ENCODE results near the gene AKT1. TPM values are rescaled to one million over a fixed set of nuclear protein-coding genes. Genes with fewer than 3 reads are reported as not detected.

The AKT1 gene
- total RNA-seq, 1 donor from 2014 or later: 92.8 TPM

DNA sequence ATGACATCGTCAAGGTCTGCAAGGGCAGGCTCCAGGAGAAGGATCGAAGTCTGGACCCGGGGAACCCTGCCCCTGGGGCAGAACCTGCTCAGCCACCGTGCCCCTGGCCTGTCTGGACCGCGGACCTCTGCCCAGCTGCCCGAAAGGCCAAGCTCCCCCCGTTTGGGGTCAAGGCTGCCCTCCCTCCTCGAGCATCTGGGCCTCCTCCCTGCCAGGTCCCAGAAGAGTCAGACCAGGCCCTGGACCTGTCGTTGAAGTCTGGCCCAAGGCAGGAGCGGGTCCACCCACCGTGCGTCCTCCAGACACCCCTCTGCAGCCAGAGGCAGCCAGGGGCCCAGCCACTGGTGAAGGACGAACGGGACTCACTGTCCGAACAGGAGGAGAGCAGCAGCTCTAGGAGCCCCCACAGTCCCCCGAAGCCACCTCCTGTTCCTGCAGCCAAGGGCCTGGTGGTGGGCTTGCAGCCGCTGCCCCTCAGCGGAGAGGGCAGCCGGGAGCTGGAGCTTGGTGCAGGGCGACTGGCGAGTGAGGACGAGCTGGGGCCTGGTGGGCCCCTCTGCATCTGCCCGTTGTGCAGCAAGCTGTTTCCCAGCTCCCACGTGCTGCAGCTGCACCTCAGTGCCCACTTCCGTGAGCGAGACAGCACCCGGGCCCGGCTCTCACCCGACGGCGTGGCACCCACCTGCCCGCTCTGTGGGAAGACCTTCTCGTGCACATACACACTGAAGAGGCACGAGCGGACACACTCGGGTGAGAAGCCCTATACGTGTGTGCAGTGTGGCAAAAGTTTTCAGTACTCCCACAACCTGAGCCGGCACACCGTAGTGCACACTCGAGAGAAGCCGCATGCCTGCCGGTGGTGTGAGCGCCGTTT is 6.2 kb upstream of the AKT1 start:
- TF ChIP-seq, protein P1, sequence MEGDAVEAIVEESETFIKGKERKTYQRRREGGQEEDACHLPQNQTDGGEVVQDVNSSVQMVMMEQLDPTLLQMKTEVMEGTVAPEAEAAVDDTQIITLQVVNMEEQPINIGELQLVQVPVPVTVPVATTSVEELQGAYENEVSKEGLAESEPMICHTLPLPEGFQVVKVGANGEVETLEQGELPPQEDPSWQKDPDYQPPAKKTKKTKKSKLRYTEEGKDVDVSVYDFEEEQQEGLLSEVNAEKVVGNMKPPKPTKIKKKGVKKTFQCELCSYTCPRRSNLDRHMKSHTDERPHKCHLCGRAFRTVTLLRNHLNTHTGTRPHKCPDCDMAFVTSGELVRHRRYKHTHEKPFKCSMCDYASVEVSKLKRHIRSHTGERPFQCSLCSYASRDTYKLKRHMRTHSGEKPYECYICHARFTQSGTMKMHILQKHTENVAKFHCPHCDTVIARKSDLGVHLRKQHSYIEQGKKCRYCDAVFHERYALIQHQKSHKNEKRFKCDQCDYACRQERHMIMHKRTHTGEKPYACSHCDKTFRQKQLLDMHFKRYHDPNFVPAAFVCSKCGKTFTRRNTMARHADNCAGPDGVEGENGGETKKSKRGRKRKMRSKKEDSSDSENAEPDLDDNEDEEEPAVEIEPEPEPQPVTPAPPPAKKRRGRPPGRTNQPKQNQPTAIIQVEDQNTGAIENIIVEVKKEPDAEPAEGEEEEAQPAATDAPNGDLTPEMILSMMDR (IDR thresholded peaks at IDR 0.05): no peak
- TF ChIP-seq POLR2A (IDR thresholded peaks at IDR 0.05) (no peak), POLR2AphosphoS5 (IDR thresholded peaks at IDR 0.05; ENCODE audit: insufficient read depth in 1 of 2, low read depth in 1 of 2) (no peak)
- H3K9me3 ChIP-seq: no peaks in the 10 kb centered on the region
- H3K4me1 ChIP-seq: peaks cover 33% of the 10 kb centered on the region
- H3K27ac ChIP-seq: peak overlapping the region; percentile 77
- intact Hi-C loops (cut with DNase I): no loop called here
- no peaks in the 10 kb centered on the region for H3K27me3 ChIP-seq
- no peaks in the 10 kb centered on the region for H3K36me3 ChIP-seq
- DNase-seq (ENCODE audit: extremely low spot score in 2 of 2): no peak
- peak overlapping the region; percentile 66 to 77 for H3K4me3 ChIP-seq

DNA sequence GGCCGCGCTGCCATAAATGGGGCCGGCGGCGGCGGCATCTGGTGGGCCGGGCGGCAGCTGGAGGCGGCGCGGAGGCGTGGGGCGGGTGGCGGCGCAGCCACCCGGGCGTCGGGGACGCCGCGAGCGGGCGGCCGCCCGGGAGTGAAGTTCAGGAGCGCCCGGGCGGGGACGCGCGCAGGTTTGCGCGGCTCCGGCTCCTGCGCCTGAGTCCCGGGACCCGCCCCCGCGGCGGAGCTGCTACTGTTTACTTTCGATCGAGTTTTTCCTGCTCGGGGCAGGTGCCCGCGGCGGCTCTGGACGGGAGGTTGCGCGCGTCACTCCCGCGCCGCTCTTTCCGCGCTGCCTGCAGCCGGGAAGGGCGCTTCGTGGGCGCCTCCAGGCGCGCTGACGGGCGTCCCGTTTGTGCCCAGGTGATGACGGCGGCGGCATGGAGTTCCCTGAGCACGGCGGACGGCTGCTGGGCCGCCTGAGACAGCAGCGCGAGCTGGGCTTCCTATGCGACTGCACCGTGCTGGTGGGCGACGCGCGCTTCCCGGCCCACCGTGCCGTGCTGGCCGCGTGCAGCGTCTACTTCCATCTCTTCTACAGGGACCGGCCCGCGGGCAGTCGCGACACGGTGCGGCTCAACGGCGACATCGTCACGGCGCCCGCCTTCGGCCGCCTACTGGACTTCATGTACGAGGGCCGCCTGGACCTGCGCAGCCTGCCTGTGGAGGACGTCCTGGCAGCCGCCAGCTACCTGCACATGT is 5.4 kb upstream of the AKT1 start, which contains the start of gene ZBTB42:
ZBTB42 (plus strand) TSS at position 331 of the 749 bp plus-strand sequence; CDS start at position 428, 97 bp downstream.
- Histone ChIP-seq H3K36me3 (no peaks in the 10 kb centered on the region), H3K4me3 (peak within 1 kb of the TSS; percentile 66 to 77), H3K27me3 (no peaks in the 10 kb centered on the region), H3K27ac (peak within 1 kb of the TSS; percentile 94), H3K4me1 (peaks cover 38% of the 10 kb centered on the region), H3K9me3 (no peaks in the 10 kb centered on the region)
- DNase-seq (ENCODE audit: extremely low spot score in 2 of 2): no peak
- TF ChIP-seq POLR2A (IDR thresholded peaks at IDR 0.05): no peak
- peak in 1 of 2 donors; percentile 6 for TF ChIP-seq POLR2AphosphoS5 (IDR thresholded peaks at IDR 0.05; ENCODE audit: insufficient read depth in 1 of 2, low read depth in 1 of 2)
- intact Hi-C loops (cut with DNase I): no loop called here

DNA sequence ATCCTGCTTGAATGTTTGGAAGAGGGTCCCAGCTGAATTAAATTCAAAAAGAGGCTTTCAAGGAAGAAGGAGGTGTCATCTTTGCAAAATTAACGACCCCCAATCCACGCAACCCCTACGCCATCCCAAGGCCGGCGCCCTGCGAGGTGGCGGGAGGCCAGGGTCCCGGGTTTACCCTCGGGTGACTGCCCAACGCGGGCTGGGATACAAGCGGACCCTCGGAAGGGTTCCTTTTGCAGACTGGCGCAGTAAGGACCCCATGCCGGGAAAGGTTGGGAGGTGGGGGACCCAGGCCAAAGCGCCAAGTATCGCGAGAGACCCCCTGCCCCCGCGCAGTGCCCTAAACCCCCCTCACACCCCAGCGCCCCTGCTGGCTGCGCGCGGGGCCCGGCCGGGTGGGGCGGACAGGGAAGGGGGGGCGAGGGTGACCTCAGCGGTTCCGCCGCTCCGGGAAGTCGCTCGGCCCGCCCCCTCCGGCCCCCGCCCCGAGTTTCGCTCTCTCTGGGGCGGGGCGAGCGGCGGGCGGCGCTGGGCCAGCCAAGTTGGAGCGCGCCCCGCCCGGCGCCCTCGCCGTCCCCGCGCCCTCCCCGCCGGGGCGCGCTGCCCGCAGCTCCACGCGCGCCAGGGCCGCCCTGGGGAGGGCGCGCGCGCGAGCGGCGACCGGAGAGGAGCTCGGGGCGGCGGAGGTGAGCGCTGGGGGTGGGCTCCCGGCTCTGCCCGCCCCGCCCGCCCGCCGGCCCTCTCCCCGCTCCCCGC is 4.6 kb upstream of the AKT1 start:
- Histone ChIP-seq H3K9me3 (no peaks in the 10 kb centered on the region), H3K4me3 (peak overlapping the region; percentile 66 to 77), H3K4me1 (peaks cover 33% of the 10 kb centered on the region), H3K27me3 (no peaks in the 10 kb centered on the region), H3K27ac (peak overlapping the region; percentile 94), H3K36me3 (no peaks in the 10 kb centered on the region)
- DNase-seq (ENCODE audit: extremely low spot score in 2 of 2): no peak
- TF ChIP-seq, protein P1 (IDR thresholded peaks at IDR 0.05): peak in 1 of 3 experiments; percentile 21
- TF ChIP-seq POLR2A (IDR thresholded peaks at IDR 0.05): peak in 1 of 2 donors; percentile 63
- peak in 1 of 2 donors; percentile 88 for TF ChIP-seq POLR2AphosphoS5 (IDR thresholded peaks at IDR 0.05; ENCODE audit: insufficient read depth in 1 of 2, low read depth in 1 of 2)
- intact Hi-C loops (cut with DNase I): no loop called here

- Histone ChIP-seq H3K4me1 (peaks cover 36% of the 10 kb centered on the region), H3K36me3 (no peaks in the 10 kb centered on the region), H3K4me3 (peak overlapping the region; percentile 66 to 77), H3K9me3 (no peaks in the 10 kb centered on the region), H3K27ac (peak overlapping the region; percentile 94), H3K27me3 (no peaks in the 10 kb centered on the region)
- TF ChIP-seq, protein P1 (IDR thresholded peaks at IDR 0.05): peak in 1 of 3 experiments; percentile 15
- no peak for TF ChIP-seq POLR2AphosphoS5 (IDR thresholded peaks at IDR 0.05; ENCODE audit: insufficient read depth in 1 of 2, low read depth in 1 of 2)
- no peak for TF ChIP-seq POLR2A (IDR thresholded peaks at IDR 0.05)
- intact Hi-C loops (cut with DNase I): loop anchor here (2.0 to 10.0 kb wide), 3 partner anchors 27 to 452 kb away; partner anchors contain the start of gene CLBA1
- no peak for DNase-seq (ENCODE audit: extremely low spot score in 2 of 2)
Observed at GRCh38 chr14:104799244-104800014, 3.9 kb upstream of the AKT1 start.
